Peyer's patch (tissue), 4 donors: Measurements from ENCODE around the gene MYBBP1A.

ENCODE experiments used
- POLR2A ChIP-seq, 2 donors: fragments of 450-650 bp; IDR thresholded peaks; one replicate each; pipeline ENCODE4 v1.5.1; 2017; ENCODE audit warnings: antibody characterized with exemption in 2 of 2, mild to moderate bottlenecking in 2 of 2, moderate library complexity in 2 of 2
- TF ChIP-seq, protein P1 (sequence below), 6 experiments: fragments of 450-650 bp in 4 of 6; fragments of 200-600 bp in 2 of 6; sonication (generic) in 1 of 6; IDR thresholded peaks; one replicate each; pipeline ENCODE4 v1.5.1; 2017 to 2019; ENCODE audit warnings: antibody characterized with exemption in 6 of 6, mild to moderate bottlenecking in 3 of 6, moderate library complexity in 1 of 6

DNA sequence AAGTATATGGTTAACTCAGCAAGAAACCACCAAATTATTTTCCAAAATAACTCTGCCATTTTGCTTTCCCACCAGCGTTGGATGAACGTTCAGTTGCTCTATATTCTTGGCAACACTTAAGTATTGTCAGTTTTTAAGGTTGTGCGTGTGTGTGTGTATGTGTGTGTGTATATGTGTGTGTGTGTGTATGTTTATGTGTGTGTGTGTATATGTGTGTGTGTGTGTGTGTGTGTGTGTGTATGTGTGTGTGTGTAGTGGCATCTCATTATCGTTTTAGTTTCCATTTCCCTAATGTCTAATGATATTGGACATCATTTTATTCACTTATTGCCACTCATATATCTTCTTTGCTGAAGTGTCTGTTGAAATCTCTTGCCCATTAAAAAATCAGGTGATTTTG is 17.9 kb upstream of the MYBBP1A start:
- TF ChIP-seq, protein P1, sequence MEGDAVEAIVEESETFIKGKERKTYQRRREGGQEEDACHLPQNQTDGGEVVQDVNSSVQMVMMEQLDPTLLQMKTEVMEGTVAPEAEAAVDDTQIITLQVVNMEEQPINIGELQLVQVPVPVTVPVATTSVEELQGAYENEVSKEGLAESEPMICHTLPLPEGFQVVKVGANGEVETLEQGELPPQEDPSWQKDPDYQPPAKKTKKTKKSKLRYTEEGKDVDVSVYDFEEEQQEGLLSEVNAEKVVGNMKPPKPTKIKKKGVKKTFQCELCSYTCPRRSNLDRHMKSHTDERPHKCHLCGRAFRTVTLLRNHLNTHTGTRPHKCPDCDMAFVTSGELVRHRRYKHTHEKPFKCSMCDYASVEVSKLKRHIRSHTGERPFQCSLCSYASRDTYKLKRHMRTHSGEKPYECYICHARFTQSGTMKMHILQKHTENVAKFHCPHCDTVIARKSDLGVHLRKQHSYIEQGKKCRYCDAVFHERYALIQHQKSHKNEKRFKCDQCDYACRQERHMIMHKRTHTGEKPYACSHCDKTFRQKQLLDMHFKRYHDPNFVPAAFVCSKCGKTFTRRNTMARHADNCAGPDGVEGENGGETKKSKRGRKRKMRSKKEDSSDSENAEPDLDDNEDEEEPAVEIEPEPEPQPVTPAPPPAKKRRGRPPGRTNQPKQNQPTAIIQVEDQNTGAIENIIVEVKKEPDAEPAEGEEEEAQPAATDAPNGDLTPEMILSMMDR (IDR thresholded peaks at IDR 0.05): no peak
- no peak for TF ChIP-seq POLR2A (IDR thresholded peaks at IDR 0.05)
